K562 (cell line): ENCODE data around the gene PADI4. TPM values are rescaled to one million over a fixed set of nuclear protein-coding genes. Genes with fewer than 3 reads are reported as not detected.

Experiments used
- ARID4B ChIP-seq: sonication (generic); formaldehyde crosslinking; IDR thresholded peaks from 2 replicates; pipeline ENCODE4 v1.8.0; 2022; ENCODE audit warnings: mild to moderate bottlenecking, missing genetic modification reagents
- BCLAF1 ChIP-seq, 2 experiments: fragments of 450-650 bp in 1 of 2; IDR thresholded peaks; 2 replicates each; pipeline ENCODE4 v1.6.1; 2011 to 2017; ENCODE audit warnings: low read depth in 2 of 2, antibody characterized with exemption in 1 of 2, borderline replicate concordance in 1 of 2, low read length in 1 of 2, mild to moderate bottlenecking in 1 of 2, mixed read lengths in 1 of 2; ENCODE audit not compliant: control insufficient read depth in 1 of 2
- CBX5 ChIP-seq: IDR thresholded peaks from 2 replicates; pipeline ENCODE4 v1.6.1; 2014; ENCODE audit warnings: low read depth, borderline replicate concordance
- E2F5 ChIP-seq: sonication (generic); formaldehyde crosslinking; IDR thresholded peaks from 2 replicates; pipeline ENCODE4 v1.8.0; 2022; ENCODE audit warnings: mild to moderate bottlenecking, missing genetic modification reagents
- L3MBTL2 ChIP-seq: fragments of 450-650 bp; IDR thresholded peaks from 2 replicates; pipeline ENCODE4 v1.6.1; 2016; ENCODE audit warnings: mild to moderate bottlenecking, moderate library complexity
- LCOR ChIP-seq: sonication (generic); formaldehyde crosslinking; IDR thresholded peaks from 2 replicates; pipeline ENCODE4 v1.8.0; 2022; ENCODE audit warnings: mild to moderate bottlenecking, missing genetic modification reagents
- LEF1 ChIP-seq: fragments of 450-650 bp; IDR thresholded peaks from 2 replicates; pipeline ENCODE4 v1.6.1; 2016; ENCODE audit warnings: mild to moderate bottlenecking
- MAFF ChIP-seq: IDR thresholded peaks from 2 replicates; pipeline ENCODE4 v1.6.1; 2012; ENCODE audit warnings: low read length, improper control_type of control experiment
- NBN ChIP-seq: fragments of 450-650 bp; IDR thresholded peaks from 2 replicates; pipeline ENCODE4 v1.6.1; 2016; ENCODE audit warnings: low read depth, mild to moderate bottlenecking
- SETDB1 ChIP-seq: IDR thresholded peaks from one replicate; pipeline ENCODE4 v1.6.1; 2012; ENCODE audit warnings: low read length, control low read depth, inconsistent platforms
- SFPQ ChIP-seq: fragments of 200-400 bp; formaldehyde crosslinking; IDR thresholded peaks from 2 replicates; pipeline ENCODE4 v1.6.1; 2017; ENCODE audit warnings: mild to moderate bottlenecking, low read depth, low read length, moderate library complexity
- SMARCA5 ChIP-seq: fragments of 450-650 bp; IDR thresholded peaks from 2 replicates; pipeline ENCODE4 v1.6.1; 2016
- SNIP1 ChIP-seq: fragments of 450-650 bp; IDR thresholded peaks from 2 replicates; pipeline ENCODE4 v1.7.1; 2017; ENCODE audit warnings: low read depth, mild to moderate bottlenecking
- SNRNP70 ChIP-seq: fragments of 200-400 bp; formaldehyde crosslinking; optimal IDR thresholded peaks from 2 replicates; pipeline ENCODE3; 2017; ENCODE audit warnings: low read depth, low read length
- STAT5B ChIP-seq: fragments of 250-450 bp; sonication (Bioruptor Pico); IDR thresholded peaks from 2 replicates; pipeline ENCODE4 v1.8.0; 2021; ENCODE audit warnings: mild to moderate bottlenecking, inconsistent platforms
- XRCC3 ChIP-seq: fragments of 450-650 bp; IDR thresholded peaks from 2 replicates; pipeline ENCODE4 v1.6.1; 2017; ENCODE audit warnings: mild to moderate bottlenecking, moderate library complexity
- ZNF133 ChIP-seq: fragments of 250-450 bp; sonication (Bioruptor Pico); IDR thresholded peaks from 2 replicates; pipeline ENCODE4 v1.4.0; 2020; ENCODE audit warnings: mild to moderate bottlenecking
- ZNF274 ChIP-seq: IDR thresholded peaks from 2 replicates; pipeline ENCODE4 v1.6.1; 2011; ENCODE audit warnings: low read depth, mild to moderate bottlenecking, low read length, moderate library complexity, borderline replicate concordance
- ZNF830 ChIP-seq: fragments of 250-450 bp; sonication (Bioruptor Pico); IDR thresholded peaks from 2 replicates; pipeline ENCODE4 v1.5.0; 2021; ENCODE audit warnings: mild to moderate bottlenecking
- polyA plus RNA-seq, 8 experiments: library from polyadenylated mRNA; depleted of rRNA in 4 of 8; stranded (reverse) in 5 of 8; unstranded in 3 of 8; fragments of >200 nt; fragmentation: Nextera tagmentation in 2 of 8; fragmentation: Illumina TruSeq in 1 of 8; extraction: Ambion mirVana in 2 of 8; extraction: Trizol in 1 of 8; gene quantifications; 2 replicates each; pipeline versions ENCODE4 v1.2.1 to v1.2.3, GENCODE V29; 2011 to 2014; ENCODE audit warnings: inconsistent platforms in 1 of 8, missing spikeins in 1 of 8
- total RNA-seq, 7 experiments: library from RNA; depleted of rRNA in 6 of 7; stranded (reverse); fragments of >200 nt in 6 of 7; fragmentation: Illumina TruSeq in 2 of 7; extraction: Trizol in 2 of 7; gene quantifications; 2 replicates each; pipeline versions ENCODE4 v1.2.1 to v1.2.3, GENCODE V29; 2011 to 2021; ENCODE audit warnings: low replicate concordance in 1 of 7

Gene PADI4
- total and polyA plus RNA-seq, 9 of the 15 experiments (the other 6 are each of a cell fraction or from before 2014, with no cell fraction given) = 0.22 to 0.33 TPM; not detected in 7

GRCh38 chr1:17360272-17360956, 52.4 kb downstream of the PADI4 start (continued):
- TF ChIP-seq SFPQ (no peak), ZNF830 (CRISPR knock-in tag) (no peak), ARID4B (CRISPR knock-in tag) (no peak), SNRNP70 (no peak), XRCC3 (no peak), CBX5 (no peak), MAFF (peak; percentile 1; the same call in 1 of the 2 replicates), LCOR (no peak), ZNF133 (CRISPR knock-in tag) (peak; percentile 63; the same call in 1 of the 2 replicates), BCLAF1 (IDR thresholded peaks at IDR 0.05; ENCODE audit: borderline replicate concordance in 1 of 2, control insufficient read depth in 1 of 2, low read depth in 2 of 2, low read length in 1 of 2) (no peak), SMARCA5 (no peak), ZNF274 (no peak), STAT5B (CRISPR knock-in tag) (peak; percentile 94), LEF1 (peak; percentile 74; the same call in 1 of the 2 replicates), NBN (no peak), L3MBTL2 (0 out of 2 replicates have a peak, but pooled peaks have one; percentile 7), SNIP1 (no peak), SETDB1 (no peak), E2F5 (CRISPR knock-in tag) (no peak)
